Esophagus muscularis mucosa (tissue), 4 donors: ENCODE measurements around the gene PPP1R37. TPM values are rescaled to one million over a fixed set of nuclear protein-coding genes. Genes with fewer than 3 reads are reported as not detected.

ENCODE experiments used
- DNase-seq: peaks from one replicate; pipeline ENCODE4 v3.0.0-alpha.2; 2017; ENCODE audit errors: extremely low spot score
- H3K27ac ChIP-seq, 4 donors: fragments of 200-600 bp; sonication (generic); replicated peaks in 1 of 4; 1 replicate in 3 of 4; 2 replicates in 1 of 4; pipeline ENCODE4 v1.5.1; 2016 to 2019; ENCODE audit warnings: mild to moderate bottlenecking in 1 of 4
- H3K27me3 ChIP-seq, 4 donors: fragments of 200-600 bp; sonication (generic); one replicate each; pipeline versions ENCODE4 v1.5.1 to v1.6.0; 2016 to 2019
- H3K36me3 ChIP-seq, 4 donors: fragments of 200-600 bp; sonication (generic); one replicate each; pipeline ENCODE4 v1.5.1; 2016 to 2019
- H3K4me1 ChIP-seq, 4 donors: fragments of 200-600 bp; sonication (generic); one replicate each; pipeline ENCODE4 v1.5.1; 2016 to 2019
- H3K4me3 ChIP-seq, 4 donors: fragments of 200-600 bp; sonication (generic); 1 replicate in 2 of 4; 2 replicates in 2 of 4; pipeline ENCODE4 v1.5.1; 2016 to 2019; ENCODE audit warnings: mild to moderate bottlenecking in 4 of 4, moderate library complexity in 1 of 4
- H3K9me3 ChIP-seq, 4 donors: fragments of 200-600 bp; sonication (generic); 1 replicate in 3 of 4; 2 replicates in 1 of 4; pipeline ENCODE4 v1.5.1; 2016 to 2019
- CTCF ChIP-seq, 3 experiments: fragments of 200-600 bp in 2 of 3; fragments of 450-650 bp in 1 of 3; sonication (generic) in 2 of 3; IDR thresholded peaks; one replicate each; pipeline ENCODE4 v1.5.1; 2017 to 2019; ENCODE audit warnings: antibody characterized with exemption in 3 of 3, mild to moderate bottlenecking in 2 of 3, moderate library complexity in 1 of 3
- EP300 ChIP-seq: sonication (generic); formaldehyde crosslinking; IDR thresholded peaks from one replicate; pipeline ENCODE4 v1.6.1; 2017; ENCODE audit warnings: antibody characterized with exemption
- POLR2A ChIP-seq: fragments of 450-650 bp; IDR thresholded peaks from one replicate; pipeline ENCODE4 v1.6.1; 2017; ENCODE audit warnings: antibody characterized with exemption, moderate library complexity, mild to moderate bottlenecking, low read depth
- POLR2AphosphoS5 ChIP-seq, 2 donors: sonication (generic); formaldehyde crosslinking; IDR thresholded peaks; one replicate each; pipeline ENCODE4 v1.6.1; 2017; ENCODE audit warnings: antibody characterized with exemption in 2 of 2
- WGBS: methylation state at CpG from one replicate; pipeline ENCODE4 v1.1.5; 2018; 5-methylcytosine and 5-hydroxymethylcytosine counted together
- intact Hi-C: fragments of 100-400 bp; cut with DNase I; formaldehyde crosslinking; loops from one replicate; pipeline ENCODE4 v1.15.1; 2023
- small RNA-seq, 3 donors: library from RNA; depleted of rRNA; stranded (forward); fragments of <200 nt; gene quantifications; one replicate each; pipeline ENCODE3, GENCODE V24; 2016
- total RNA-seq, 4 donors: library from RNA; depleted of rRNA; stranded (reverse); fragments of >200 nt; gene quantifications; one replicate each; pipeline versions ENCODE4 v1.1.0 to v1.2.1, GENCODE V29; 2016

PPP1R37 gene
- total RNA-seq, 4 donors from 2014 or later = 21.0 to 46.7 (median 28.3) TPM

GRCh38 chr19:45187421-45188100, 94.6 kb downstream of the PPP1R37 start:
- intact Hi-C loops = no loop called here
- no peaks in the 10 kb centered on the region for H3K36me3 ChIP-seq
- peak; percentile 29 to 54 (median 36) for TF ChIP-seq CTCF (IDR thresholded peaks at IDR 0.05)
- no peak for TF ChIP-seq EP300

GRCh38 chr19:45189971-45190370, 97.0 kb downstream of the PPP1R37 start:
- Histone ChIP-seq H3K4me1 (peaks cover 0 to 4% (median 1%) of the 10 kb centered on the region in 4 donors), H3K27me3 (no peaks in the 10 kb centered on the region), H3K36me3 (no peaks in the 10 kb centered on the region), H3K9me3 (no peaks in the 10 kb centered on the region), H3K4me3 (no peak overlapping the region), H3K27ac (no peak overlapping the region)
- no peak for TF ChIP-seq POLR2AphosphoS5 (IDR thresholded peaks at IDR 0.05)
- no peak for TF ChIP-seq CTCF (IDR thresholded peaks at IDR 0.05)
- no peak for TF ChIP-seq POLR2A
- no peak for TF ChIP-seq EP300
- 83% methylated on average over 1 of the region's 1 CpG for whole genome bisulfite sequencing
- intact Hi-C loops = no loop called here
- DNase-seq = no peak

More at GRCh38 chr19:45187421-45188100, 94.6 kb downstream of the PPP1R37 start:
- Histone ChIP-seq H3K9me3 (no peaks in the 10 kb centered on the region), H3K4me3 (no peak overlapping the region), H3K27me3 (no peaks in the 10 kb centered on the region), H3K4me1 (peaks cover 0 to 4% (median 1%) of the 10 kb centered on the region in 4 donors), H3K27ac (no peak overlapping the region)
- 40% methylated on average over 9 of the region's 12 CpGs for WGBS
- no peak for DNase-seq

- intact Hi-C loops = no loop called here
- no peak for DNase-seq
- Histone ChIP-seq H3K4me3 (no peak overlapping the region), H3K36me3 (no peaks in the 10 kb centered on the region), H3K9me3 (no peaks in the 10 kb centered on the region), H3K27ac (no peak overlapping the region), H3K4me1 (peaks cover 0 to 4% (median 1%) of the 10 kb centered on the region in 4 donors), H3K27me3 (no peaks in the 10 kb centered on the region)
- 80% methylated on average over 4 of the region's 4 CpGs for WGBS
- no peak for TF ChIP-seq EP300
These were observed 98.4 kb downstream of the PPP1R37 start for GRCh38 chr19:45191375-45191774.

- no peak overlapping the region for H3K4me3 ChIP-seq
- 90% methylated on average over 6 of the region's 6 CpGs for WGBS
- no peaks in the 10 kb centered on the region for H3K4me1 ChIP-seq
- H3K27me3 ChIP-seq = peaks cover 0 to 6% (median 0%) of the 10 kb centered on the region in 4 donors
- no peaks in the 10 kb centered on the region for H3K36me3 ChIP-seq
- no peak overlapping the region for H3K27ac ChIP-seq
- intact Hi-C loops = no loop called here
- TF ChIP-seq POLR2AphosphoS5 (IDR thresholded peaks at IDR 0.05) (no peak), EP300 (no peak), POLR2A (no peak), CTCF (IDR thresholded peaks at IDR 0.05) (no peak)
- H3K9me3 ChIP-seq = no peaks in the 10 kb centered on the region
- no peak for DNase-seq
These were observed 102.8 kb downstream of the PPP1R37 start for GRCh38 chr19:45195764-45196163.

Small RNA genes within 50 kb of the gene (small RNA-seq; reads per million reads assigned to genes)
- 0 reads per million in 3 donors for gene RNU6-611P

Other genes with a start within 250 kb of the PPP1R37 start
- 10 to 100 TPM; 34.5 to 72.4 (median 60.1) TPM for gene NECTIN2, start 246.9 kb upstream of the PPP1R37 start, total RNA-seq
- 10 to 100 TPM; 29.1 to 49.9 (median 41.0) TPM for gene TOMM40, start 201.9 kb upstream of the PPP1R37 start, total RNA-seq
- gene APOE, start 187.4 kb upstream of the PPP1R37 start, total RNA-seq = 10 to 100 TPM; 20.3 to 47.3 (median 37.2) TPM
- 1 to 10 TPM in 1 of 4 donors, not detected in 3; 2.5 TPM for gene APOC1, start 178.6 kb upstream of the PPP1R37 start, total RNA-seq
- not detected for gene APOC4, start 150.9 kb upstream of the PPP1R37 start, total RNA-seq
- not detected for gene APOC2, start 147.1 kb upstream of the PPP1R37 start, total RNA-seq
- 100 to 1,000 TPM in 2 of 4 donors, 10 to 100 TPM in 2; 46.6 to 154 (median 79.5) TPM for gene CLPTM1, start 137.8 kb upstream of the PPP1R37 start, total RNA-seq
- gene RELB, start 91.7 kb upstream of the PPP1R37 start, total RNA-seq = 10 to 100 TPM in 1 of 4 donors, 1 to 10 TPM in 3; 5.8 to 15.9 (median 7.5) TPM
- 10 to 100 TPM; 20.7 to 59.8 (median 32.9) TPM for gene CLASRP, start 54.1 kb upstream of the PPP1R37 start, total RNA-seq
- under 1 TPM in 2 of 4 donors, not detected in 2; 0.17 to 0.23 TPM for gene ZNF296, start 16.7 kb upstream of the PPP1R37 start, total RNA-seq
- 10 to 100 TPM; 12.3 to 19.1 (median 15.3) TPM for gene GEMIN7, start 13.9 kb upstream of the PPP1R37 start, total RNA-seq
- gene NKPD1, start 67.8 kb downstream of the PPP1R37 start, total RNA-seq = under 1 TPM in 1 of 4 donors, not detected in 3; 0.26 TPM
- gene TRAPPC6A, start 85.1 kb downstream of the PPP1R37 start, total RNA-seq = 10 to 100 TPM; 18.3 to 27.0 (median 19.4) TPM
- gene BLOC1S3, start 85.6 kb downstream of the PPP1R37 start, total RNA-seq = 10 to 100 TPM in 3 of 4 donors, 1 to 10 TPM in 1; 5.4 to 21.9 (median 16.1) TPM
- 1 to 10 TPM in 3 of 4 donors, under 1 TPM in 1; 0.42 to 3.6 (median 2.5) TPM for gene EXOC3L2, start 152.2 kb downstream of the PPP1R37 start, total RNA-seq
- gene MARK4, start 158.1 kb downstream of the PPP1R37 start, total RNA-seq = 10 to 100 TPM; 17.4 to 36.9 (median 27.5) TPM
- 1 to 10 TPM in 2 of 4 donors, under 1 TPM in 1, not detected in 1; 0.66 to 1.4 (median 1.1) TPM for gene CKM, start 229.7 kb downstream of the PPP1R37 start, total RNA-seq
- gene KLC3, start 247.6 kb downstream of the PPP1R37 start, total RNA-seq = not detected